Muscle layer of duodenum (tissue), 2 donors: ENCODE measurements around the gene ESR2.

Experiments used
- H3K27ac ChIP-seq: one replicate; pipeline ENCODE4 v1.7.0; 2013; ENCODE audit warnings: mild to moderate bottlenecking, low read length
- H3K27me3 ChIP-seq: one replicate; pipeline ENCODE4 v1.7.0; 2013; ENCODE audit warnings: low read depth, mild to moderate bottlenecking, control low read depth, low read length
- H3K36me3 ChIP-seq, 2 donors: one replicate each; pipeline ENCODE4 v1.7.0; 2013; ENCODE audit warnings: low read length in 2 of 2, control low read depth in 1 of 2, mild to moderate bottlenecking in 1 of 2; ENCODE audit not compliant: insufficient read depth in 2 of 2, control insufficient read depth in 1 of 2
- H3K4me1 ChIP-seq, 2 donors: one replicate each; pipeline ENCODE4 v1.7.0; 2013; ENCODE audit warnings: low read length in 2 of 2, mild to moderate bottlenecking in 2 of 2, control low read depth in 1 of 2, moderate library complexity in 1 of 2; ENCODE audit not compliant: insufficient read depth in 2 of 2, control insufficient read depth in 1 of 2
- H3K4me3 ChIP-seq, 2 donors: one replicate each; pipeline ENCODE4 v1.7.0; 2013; ENCODE audit warnings: low read length in 2 of 2, low read depth in 1 of 2, mild to moderate bottlenecking in 1 of 2
- H3K9me3 ChIP-seq, 2 donors: one replicate each; pipeline ENCODE4 v1.7.0; 2013; ENCODE audit warnings: low read length in 2 of 2, control low read depth in 1 of 2, mild to moderate bottlenecking in 1 of 2; ENCODE audit not compliant: control insufficient read depth in 1 of 2
- donor health status: healthy.

The ESR2 gene

GRCh38 chr14:64208981-64209380 lies 85.2 kb downstream of the ESR2 start:
- no peak overlapping the region for H3K4me3 ChIP-seq
- H3K9me3 ChIP-seq = no peaks in the 10 kb centered on the region
- H3K36me3 ChIP-seq = peaks cover 29 to 44% of the 10 kb centered on the region in 2 donors
- peaks cover 0 to 4% of the 10 kb centered on the region in 2 donors for H3K4me1 ChIP-seq
- no peaks in the 10 kb centered on the region for H3K27me3 ChIP-seq
- H3K27ac ChIP-seq = no peak overlapping the region

- H3K27ac ChIP-seq = no peak overlapping the region
- H3K4me3 ChIP-seq = no peak overlapping the region
- peaks cover 22 to 40% of the 10 kb centered on the region in 2 donors for H3K36me3 ChIP-seq
- peaks cover 0 to 4% of the 10 kb centered on the region in 2 donors for H3K4me1 ChIP-seq
- H3K9me3 ChIP-seq = no peaks in the 10 kb centered on the region
- no peaks in the 10 kb centered on the region for H3K27me3 ChIP-seq
Observed at GRCh38 chr14:64208261-64208660, 85.9 kb downstream of the ESR2 start.

- no peak overlapping the region for H3K27ac ChIP-seq
- peaks cover 0 to 4% of the 10 kb centered on the region in 2 donors for H3K36me3 ChIP-seq
- H3K4me3 ChIP-seq = no peak overlapping the region
- H3K27me3 ChIP-seq = no peaks in the 10 kb centered on the region
- H3K4me1 ChIP-seq = peaks cover 0 to 8% of the 10 kb centered on the region in 2 donors
- H3K9me3 ChIP-seq = no peaks in the 10 kb centered on the region
Observed at GRCh38 chr14:64203366-64204006, 90.7 kb downstream of the ESR2 start.

- Histone ChIP-seq H3K9me3 (no peaks in the 10 kb centered on the region), H3K36me3 (no peaks in the 10 kb centered on the region), H3K27ac (no peak overlapping the region), H3K27me3 (no peaks in the 10 kb centered on the region), H3K4me1 (peaks cover 0 to 14% of the 10 kb centered on the region in 2 donors), H3K4me3 (no peak overlapping the region)
Observed at GRCh38 chr14:64202716-64203115, 91.5 kb downstream of the ESR2 start.

- H3K4me1 ChIP-seq = peaks cover 0 to 21% of the 10 kb centered on the region in 2 donors
- H3K9me3 ChIP-seq = no peaks in the 10 kb centered on the region
- H3K27me3 ChIP-seq = no peaks in the 10 kb centered on the region
- H3K36me3 ChIP-seq = no peaks in the 10 kb centered on the region
- no peak overlapping the region for H3K27ac ChIP-seq
- H3K4me3 ChIP-seq = no peak overlapping the region
Observed at GRCh38 chr14:64201921-64202545, 92.1 kb downstream of the ESR2 start.

GRCh38 chr14:64201296-64201695 lies 92.9 kb downstream of the ESR2 start:
- Histone ChIP-seq H3K27ac (no peak overlapping the region), H3K27me3 (no peaks in the 10 kb centered on the region), H3K36me3 (no peaks in the 10 kb centered on the region), H3K9me3 (no peaks in the 10 kb centered on the region), H3K4me3 (no peak overlapping the region), H3K4me1 (peaks cover 0 to 21% of the 10 kb centered on the region in 2 donors)

- H3K4me3 ChIP-seq = no peak overlapping the region
- H3K27ac ChIP-seq = no peak overlapping the region
- H3K9me3 ChIP-seq = no peaks in the 10 kb centered on the region
- no peaks in the 10 kb centered on the region for H3K36me3 ChIP-seq
- peaks cover 0 to 21% of the 10 kb centered on the region in 2 donors for H3K4me1 ChIP-seq
- no peaks in the 10 kb centered on the region for H3K27me3 ChIP-seq
Observed at GRCh38 chr14:64200170-64200569, 94.0 kb downstream of the ESR2 start.

- no peaks in the 10 kb centered on the region for H3K27me3 ChIP-seq
- H3K4me1 ChIP-seq = peaks cover 0 to 21% of the 10 kb centered on the region in 2 donors
- H3K27ac ChIP-seq = no peak overlapping the region
- no peaks in the 10 kb centered on the region for H3K9me3 ChIP-seq
- H3K36me3 ChIP-seq = no peaks in the 10 kb centered on the region
- H3K4me3 ChIP-seq = no peak overlapping the region
Observed at GRCh38 chr14:64198486-64198885, 95.7 kb downstream of the ESR2 start.

- no peaks in the 10 kb centered on the region for H3K9me3 ChIP-seq
- no peak overlapping the region for H3K27ac ChIP-seq
- no peak overlapping the region for H3K4me3 ChIP-seq
- no peaks in the 10 kb centered on the region for H3K27me3 ChIP-seq
- no peaks in the 10 kb centered on the region for H3K36me3 ChIP-seq
- H3K4me1 ChIP-seq = peaks cover 0 to 21% of the 10 kb centered on the region in 2 donors
Observed at GRCh38 chr14:64197996-64198395, 96.2 kb downstream of the ESR2 start.

- Histone ChIP-seq H3K4me3 (peak overlapping the region; percentile 41 to 64), H3K36me3 (peaks cover 0 to under 1% of the 10 kb centered on the region in 2 donors), H3K27ac (no peak overlapping the region), H3K4me1 (peaks cover 0 to 21% of the 10 kb centered on the region in 2 donors), H3K27me3 (no peaks in the 10 kb centered on the region), H3K9me3 (no peaks in the 10 kb centered on the region)
Observed at GRCh38 chr14:64196814-64197411, 97.3 kb downstream of the ESR2 start.

- H3K36me3 ChIP-seq = peaks cover 0 to 6% of the 10 kb centered on the region in 2 donors
- H3K27ac ChIP-seq = no peak overlapping the region
- no peaks in the 10 kb centered on the region for H3K27me3 ChIP-seq
- no peak overlapping the region for H3K4me3 ChIP-seq
- no peaks in the 10 kb centered on the region for H3K9me3 ChIP-seq
- H3K4me1 ChIP-seq = peaks cover 0 to 21% of the 10 kb centered on the region in 2 donors
Observed at GRCh38 chr14:64196056-64196455, 98.1 kb downstream of the ESR2 start.
